Stimulated activated naive CD8-positive, alpha-beta T cell treated with anti-CD3 and anti-CD28 coated beads, Interleukin-15, Interleukin-2, amounts not matched to agents 100 U/mL and 50 U/mL, for 24 hours (primary cell): ENCODE data around the gene CREBRF.
"Not testable (repeated sequence)": the region's sequence is repeated elsewhere in the genome, so short reads cannot be mapped to it uniquely, and the experiment has no call there.

Experiments
- ATAC-seq: fragments of 150-1000 bp; cut with Tn5 transposase; one replicate; pipeline ENCODE4 v1.10.0; 2021
- DNase-seq: peaks from one replicate; pipeline ENCODE4 v3.0.0; 2021

The CREBRF gene, protein sequence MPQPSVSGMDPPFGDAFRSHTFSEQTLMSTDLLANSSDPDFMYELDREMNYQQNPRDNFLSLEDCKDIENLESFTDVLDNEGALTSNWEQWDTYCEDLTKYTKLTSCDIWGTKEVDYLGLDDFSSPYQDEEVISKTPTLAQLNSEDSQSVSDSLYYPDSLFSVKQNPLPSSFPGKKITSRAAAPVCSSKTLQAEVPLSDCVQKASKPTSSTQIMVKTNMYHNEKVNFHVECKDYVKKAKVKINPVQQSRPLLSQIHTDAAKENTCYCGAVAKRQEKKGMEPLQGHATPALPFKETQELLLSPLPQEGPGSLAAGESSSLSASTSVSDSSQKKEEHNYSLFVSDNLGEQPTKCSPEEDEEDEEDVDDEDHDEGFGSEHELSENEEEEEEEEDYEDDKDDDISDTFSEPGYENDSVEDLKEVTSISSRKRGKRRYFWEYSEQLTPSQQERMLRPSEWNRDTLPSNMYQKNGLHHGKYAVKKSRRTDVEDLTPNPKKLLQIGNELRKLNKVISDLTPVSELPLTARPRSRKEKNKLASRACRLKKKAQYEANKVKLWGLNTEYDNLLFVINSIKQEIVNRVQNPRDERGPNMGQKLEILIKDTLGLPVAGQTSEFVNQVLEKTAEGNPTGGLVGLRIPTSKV

GRCh38 chr5:173055983-173056782 is at the start of gene CREBRF:
CREBRF (plus strand) TSS chr5:173056352; CDS start chr5:173080776, 24,424 bp downstream.
- ATAC-seq, result peak; percentile 76
- DNase-seq, result peak; percentile 98

DNA sequence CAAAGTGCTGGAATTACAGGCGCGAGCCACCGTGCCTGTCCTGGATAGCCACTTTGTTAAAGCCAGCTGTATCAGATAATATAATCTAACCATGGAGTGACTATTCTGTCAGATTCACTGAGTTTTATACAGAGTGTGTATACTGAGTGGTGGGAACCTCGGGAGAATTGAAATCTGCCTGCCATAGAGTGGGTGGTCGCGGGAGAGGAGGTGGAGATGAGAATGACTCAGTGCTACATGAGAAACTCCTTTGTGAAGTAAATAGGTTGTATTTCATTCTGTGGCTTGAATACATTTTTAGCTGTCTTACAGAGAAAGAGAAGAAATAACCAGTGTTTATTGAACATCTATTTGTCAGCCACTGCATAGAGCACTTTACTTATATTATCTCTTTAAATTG is 46.1 kb upstream of the CREBRF start:
- peak; percentile 83 for ATAC-seq
- peak; percentile 24 for DNase-seq

DNA sequence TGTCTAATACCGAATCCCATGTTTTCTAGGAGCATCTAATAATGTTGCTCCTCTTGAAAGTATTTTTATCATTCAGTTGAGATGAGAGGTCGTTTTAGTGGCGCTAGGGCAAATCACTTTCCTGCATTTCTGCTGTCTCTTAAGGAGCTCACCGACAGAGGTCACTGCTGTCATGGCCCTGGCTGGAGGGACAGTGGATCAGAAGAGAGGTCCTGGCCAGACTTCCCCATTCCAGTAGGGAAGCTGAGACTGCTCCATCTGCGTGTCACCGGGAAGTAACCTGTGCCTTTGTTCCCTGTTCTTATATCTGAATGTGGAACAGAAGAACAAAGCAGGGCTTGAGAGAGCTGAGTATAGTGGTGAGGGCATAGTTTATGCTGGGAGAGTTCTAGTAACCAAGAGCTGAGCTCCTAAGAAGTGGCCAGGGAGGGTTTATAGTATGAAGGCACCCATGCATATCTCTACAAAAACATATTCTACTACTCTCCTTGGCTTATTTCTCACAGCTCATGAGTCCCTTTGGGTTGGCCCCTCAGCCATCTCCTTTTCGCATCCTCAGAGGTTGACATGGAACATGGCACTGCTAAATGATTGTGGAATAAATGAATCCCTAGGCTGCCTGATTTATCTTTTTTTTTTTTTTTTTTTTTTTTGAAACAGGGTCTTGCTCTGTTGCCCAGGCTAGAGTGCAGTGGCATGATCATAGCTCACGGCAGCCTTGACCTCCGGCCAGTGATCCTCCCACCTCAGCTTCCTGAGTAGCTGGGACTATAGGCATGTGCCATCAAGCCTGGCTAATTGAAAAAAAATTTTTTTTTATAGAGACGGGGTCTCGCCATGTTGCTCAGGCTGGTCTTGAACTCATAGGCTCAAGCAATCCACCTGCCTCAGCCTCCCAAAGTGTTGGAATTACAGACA is 45.3 kb upstream of the CREBRF start:
- ATAC-seq, result no peak
- DNase-seq, result no peak

- ATAC-seq, result no peak
Measured at GRCh38 chr5:173011566-173011965, 44.6 kb upstream of the CREBRF start.

DNA sequence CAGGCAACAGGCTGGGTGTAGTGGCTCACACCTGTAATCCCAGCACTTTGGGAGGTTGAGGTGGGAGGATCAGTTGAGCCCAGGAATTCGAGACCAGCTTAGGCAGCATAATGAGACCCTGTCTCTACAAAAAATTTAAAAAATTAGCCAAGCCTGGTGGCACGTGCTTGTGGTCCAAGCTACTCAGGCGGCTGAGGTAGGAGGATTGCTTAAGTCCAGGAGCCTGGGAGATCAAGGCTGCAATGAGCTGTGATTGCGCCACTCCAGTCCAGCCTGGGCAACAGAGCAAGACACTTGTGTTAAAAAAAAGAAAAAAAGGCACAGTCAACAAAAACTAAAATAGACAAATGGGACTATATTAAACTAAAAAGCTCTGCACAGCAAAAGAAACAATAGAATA is 43.3 kb upstream of the CREBRF start:
- ATAC-seq, result no peak
- no peak for DNase-seq

More at GRCh38 chr5:173011566-173011965, 44.6 kb upstream of the CREBRF start:
- DNase-seq, result no peak

- DNase-seq, result no peak
- ATAC-seq, result no peak
Measured at GRCh38 chr5:173014671-173015070, 41.5 kb upstream of the CREBRF start.

DNA sequence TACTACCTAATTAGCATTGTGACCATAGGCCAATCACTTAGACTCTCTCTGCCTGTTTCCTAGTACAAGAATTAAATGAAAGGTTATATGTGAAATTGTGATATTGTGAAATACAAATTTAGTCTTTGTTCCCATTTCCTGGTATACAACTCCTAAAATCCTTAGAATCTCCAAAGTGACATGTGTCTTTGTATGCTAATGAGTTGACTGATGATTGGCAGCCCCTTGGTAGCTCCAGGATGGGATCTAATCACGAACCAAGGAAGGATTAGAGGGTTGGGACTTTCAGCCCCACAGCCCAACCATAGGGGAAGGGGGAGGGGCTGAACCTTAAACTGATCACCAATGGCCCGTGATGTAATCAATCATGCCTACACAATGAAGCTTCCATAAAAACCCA is 41.0 kb upstream of the CREBRF start:
- DNase-seq (no peak), ATAC-seq (no peak)

DNA sequence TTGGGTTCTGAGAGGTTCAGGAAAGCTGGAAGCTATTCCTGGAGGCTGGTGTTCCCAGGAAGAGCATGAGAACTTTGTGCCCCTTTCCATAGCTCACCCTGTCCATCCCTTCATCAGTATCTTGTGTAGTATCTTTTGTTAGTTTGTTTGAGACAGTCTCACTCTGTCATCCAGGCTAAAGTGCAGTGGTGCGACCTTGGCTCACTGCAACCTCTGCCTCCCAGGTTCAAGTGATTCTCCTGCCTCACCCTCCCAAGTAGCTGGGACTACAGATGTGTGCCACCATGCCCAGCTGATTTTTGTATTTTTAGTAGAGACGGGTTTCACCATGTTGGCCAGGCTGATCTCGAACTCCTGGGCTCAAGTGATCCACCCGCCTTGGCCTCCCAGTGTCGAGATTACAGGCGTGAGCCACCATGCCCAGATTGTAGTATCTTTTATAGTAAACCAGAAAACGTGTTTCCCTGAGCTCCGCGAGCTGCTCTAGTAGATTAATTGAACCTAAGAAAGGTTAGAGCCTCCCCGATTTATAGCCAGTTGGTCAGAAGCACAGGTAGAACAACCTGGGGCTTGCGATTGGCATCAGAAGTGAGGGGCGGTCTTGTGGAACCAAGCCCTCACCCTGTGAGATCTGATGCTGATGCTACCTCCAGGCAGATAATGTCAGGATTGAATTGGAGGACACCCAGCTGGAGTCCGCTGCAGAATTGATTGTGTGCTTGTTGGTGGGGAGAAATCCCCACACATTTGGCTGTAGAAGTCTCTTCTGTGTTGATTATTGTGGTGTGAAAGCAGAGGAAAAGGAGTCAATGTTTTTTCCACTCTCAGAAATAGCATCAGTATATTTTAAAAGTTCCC is 40.3 kb upstream of the CREBRF start:
- DNase-seq, result no peak
- no peak for ATAC-seq

GRCh38 chr5:173016598-173017046 is 39.5 kb upstream of the CREBRF start:
- DNase-seq (no peak), ATAC-seq (peak; percentile 49)

DNA sequence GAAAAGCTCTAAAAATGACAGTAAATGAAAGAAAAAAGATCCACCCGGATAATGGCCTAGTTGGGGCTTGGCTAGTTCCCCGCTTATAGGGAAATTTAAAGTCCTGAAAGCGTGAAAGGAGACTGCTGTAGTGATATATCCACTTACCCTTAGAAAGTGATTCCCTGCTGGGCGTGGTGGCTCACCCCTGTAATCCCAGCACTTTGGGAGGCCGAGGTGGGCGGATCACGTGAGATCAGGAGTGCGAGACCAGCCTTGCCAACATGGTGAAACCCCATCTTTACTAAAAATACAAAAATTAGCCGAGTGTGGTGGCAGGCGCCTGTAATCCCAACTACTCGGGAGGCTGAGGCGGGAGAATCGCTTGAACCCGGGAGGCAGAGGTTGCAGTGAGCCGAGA is 39.1 kb upstream of the CREBRF start:
- ATAC-seq, result not testable (repeated sequence)

DNA sequence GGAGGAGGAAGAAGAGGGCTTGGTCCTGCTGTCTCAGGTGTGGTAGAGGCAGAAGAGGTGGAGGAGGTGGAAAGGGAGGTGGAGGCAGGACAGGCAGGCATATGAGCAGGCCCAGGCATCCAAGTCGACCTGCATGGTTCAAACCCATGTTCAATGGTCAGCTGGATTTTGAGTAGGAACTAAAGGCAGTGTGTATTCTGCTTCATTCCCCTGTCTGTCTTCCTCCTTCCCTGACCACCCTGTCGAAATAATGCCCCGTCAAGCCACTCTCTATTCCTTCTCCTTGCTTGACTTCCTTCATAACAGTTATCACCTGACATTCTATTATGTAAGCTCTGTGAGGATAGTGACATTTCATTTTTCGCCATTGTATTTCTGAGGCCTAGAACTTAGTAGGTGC is 37.8 kb upstream of the CREBRF start:
- ATAC-seq (no peak), DNase-seq (no peak)

More for the DNA sequence above, 39.1 kb upstream of the CREBRF start:
- not testable (repeated sequence) for DNase-seq

- ATAC-seq (no peak), DNase-seq (no peak)
Measured at GRCh38 chr5:173020154-173020581, 36.0 kb upstream of the CREBRF start.

- ATAC-seq (no peak), DNase-seq (no peak)
Measured at GRCh38 chr5:173020643-173021042, 35.5 kb upstream of the CREBRF start.

- ATAC-seq (no peak), DNase-seq (no peak)
Measured at GRCh38 chr5:173025651-173026050, 30.5 kb upstream of the CREBRF start.

- no peak for ATAC-seq
- DNase-seq, result no peak
Measured at GRCh38 chr5:173027905-173028304, 28.2 kb upstream of the CREBRF start.

DNA sequence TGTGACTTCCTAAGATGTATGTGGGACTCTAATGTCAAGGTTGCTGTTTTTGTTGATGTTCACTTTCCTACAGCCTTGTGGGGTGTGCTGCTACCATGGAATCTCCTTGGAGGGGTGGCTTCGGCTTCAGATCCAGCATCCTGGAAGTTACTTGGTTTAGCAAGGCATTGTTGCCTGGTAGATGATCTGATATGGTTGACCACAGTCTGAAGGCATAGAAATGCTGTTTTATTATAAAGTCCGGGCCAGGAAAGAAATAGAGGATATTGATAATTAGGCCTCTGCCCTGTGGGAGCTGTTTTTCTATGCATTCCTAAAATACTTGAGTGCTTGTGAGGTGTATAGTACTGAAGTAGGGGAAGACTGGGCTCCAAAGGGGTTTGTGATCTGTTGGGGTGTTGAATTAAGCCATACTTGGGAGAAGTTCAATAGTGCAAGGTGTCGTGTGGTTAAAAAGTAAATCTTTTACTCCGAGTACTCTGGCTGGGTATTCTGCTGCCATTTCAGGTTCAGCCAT is 27.3 kb upstream of the CREBRF start:
- ATAC-seq (no peak), DNase-seq (no peak)

DNA sequence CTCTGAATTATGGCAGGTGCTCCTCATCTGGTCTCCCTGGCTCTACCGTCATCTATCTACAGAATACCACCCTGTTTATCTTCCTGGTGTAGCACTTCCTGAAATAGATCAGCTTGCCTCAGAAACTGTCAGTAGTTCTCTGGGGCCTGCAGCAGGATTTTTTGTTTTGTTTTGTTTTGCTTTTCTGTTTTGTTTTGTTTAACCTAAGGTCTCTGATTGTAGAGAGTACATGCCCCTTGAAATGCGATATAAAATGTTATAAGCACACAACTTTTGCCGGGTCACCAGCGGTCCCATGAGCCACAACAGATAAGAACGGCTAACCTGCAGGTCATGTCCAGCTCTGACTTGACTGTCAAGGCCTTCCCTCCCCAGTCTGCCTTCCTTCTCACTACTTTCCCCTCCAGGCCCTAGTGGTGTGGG is 26.6 kb upstream of the CREBRF start:
- no peak for ATAC-seq
- DNase-seq, result no peak

- ATAC-seq, DNase-seq: not testable (repeated sequence)
Measured at GRCh38 chr5:173032096-173032495, 24.1 kb upstream of the CREBRF start.

- DNase-seq (no peak), ATAC-seq (no peak)
Measured at GRCh38 chr5:173032730-173033129, 23.4 kb upstream of the CREBRF start.

- DNase-seq (no peak), ATAC-seq (no peak)
Measured at GRCh38 chr5:173033923-173034322, 22.2 kb upstream of the CREBRF start.
